Stimulated activated CD8-positive, alpha-beta memory T cell treated with anti-CD3 and anti-CD28 coated beads, Interleukin-12 subunit alpha, Interleukin-12 subunit beta, amount 100 ng/mL, for 24 hours (primary cell): ENCODE data around the gene PCDH9.
"Not testable (repeated sequence)": the region's sequence is repeated elsewhere in the genome, so short reads cannot be mapped to it uniquely, and the experiment has no call there.

Experiments
- DNase-seq: peaks from one replicate; pipeline ENCODE4 v3.0.0-alpha.2; 2020; ENCODE audit errors: extremely low read depth

Gene PCDH9

DNA sequence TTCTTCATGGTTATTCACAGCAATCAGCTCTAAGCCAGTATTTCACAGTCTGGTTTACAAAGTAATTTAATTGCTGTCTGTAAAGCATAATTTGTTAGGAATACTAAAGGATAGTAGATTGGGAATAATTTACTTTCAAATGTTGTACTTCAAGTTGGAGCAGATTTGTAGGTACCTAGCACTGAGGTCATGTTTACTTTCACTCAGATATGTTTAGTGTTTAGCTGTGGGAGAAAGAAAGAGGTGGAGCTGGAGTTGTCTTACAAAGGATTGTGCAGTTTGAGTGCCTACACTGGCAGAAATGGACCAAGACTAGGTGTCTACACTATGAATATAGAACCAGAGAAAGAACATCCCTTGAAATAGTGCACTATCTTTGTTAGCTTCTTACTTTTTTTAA is 464.6 kb downstream of the PCDH9 start:
- DNase-seq = no peak

DNA sequence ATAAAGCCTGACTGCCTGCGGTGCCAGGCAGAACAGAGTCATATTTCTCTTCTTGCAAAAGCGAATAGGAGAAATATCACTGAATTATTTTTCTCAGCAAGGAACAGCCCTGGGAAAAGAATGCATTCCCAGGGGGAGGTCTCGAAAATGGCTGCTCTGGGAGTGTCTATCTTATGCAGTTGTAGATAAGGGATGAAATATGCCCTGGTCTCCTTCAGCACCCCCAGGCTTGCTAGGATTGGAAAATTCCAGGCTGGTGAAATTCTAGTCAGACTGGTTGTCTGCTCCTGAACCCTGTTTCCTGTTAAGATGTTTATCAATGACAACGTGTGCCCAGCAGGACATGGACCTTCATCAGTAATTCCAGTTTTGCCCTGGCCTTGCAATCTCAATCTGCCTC is 469.5 kb downstream of the PCDH9 start:
- not testable (repeated sequence) for DNase-seq

DNA sequence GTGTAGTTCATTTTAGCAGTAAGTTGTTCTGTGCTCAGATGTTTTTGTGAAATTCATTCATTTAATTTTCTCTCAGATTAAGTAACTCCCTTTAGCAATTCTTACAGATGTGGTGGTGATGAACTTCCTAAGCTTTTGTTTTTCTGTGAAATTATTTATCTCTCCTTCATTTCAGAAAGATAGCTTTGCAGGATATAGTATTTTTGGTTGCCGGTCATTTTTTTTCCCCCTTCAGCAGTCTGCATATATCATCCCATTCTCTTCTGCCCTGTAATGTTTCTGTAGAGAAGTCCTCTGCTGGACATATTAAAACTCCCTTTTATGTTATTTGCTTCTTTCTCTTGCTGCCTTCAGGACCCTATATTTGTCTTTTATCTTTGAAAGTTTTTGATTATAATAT is 470.2 kb downstream of the PCDH9 start:
- DNase-seq = no peak

DNA sequence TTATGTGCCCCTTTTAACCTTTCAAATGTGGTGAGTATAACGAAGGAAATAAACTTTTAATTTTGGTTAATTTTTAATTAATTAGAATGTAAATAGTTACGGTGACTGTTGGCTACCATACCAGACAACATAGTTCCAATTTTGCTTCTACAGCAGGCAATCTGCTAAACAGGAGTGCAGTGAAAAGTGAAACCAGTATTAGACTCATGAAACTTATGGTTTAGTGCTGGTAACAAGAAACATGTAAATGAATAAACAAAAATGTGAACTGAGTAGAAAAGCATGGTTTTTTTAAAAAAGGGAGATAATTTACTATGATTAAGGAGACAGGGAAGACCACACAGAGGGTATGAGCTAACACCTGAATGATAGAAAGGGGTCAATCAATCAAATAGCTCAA is 478.4 kb downstream of the PCDH9 start:
- no peak for DNase-seq

DNA sequence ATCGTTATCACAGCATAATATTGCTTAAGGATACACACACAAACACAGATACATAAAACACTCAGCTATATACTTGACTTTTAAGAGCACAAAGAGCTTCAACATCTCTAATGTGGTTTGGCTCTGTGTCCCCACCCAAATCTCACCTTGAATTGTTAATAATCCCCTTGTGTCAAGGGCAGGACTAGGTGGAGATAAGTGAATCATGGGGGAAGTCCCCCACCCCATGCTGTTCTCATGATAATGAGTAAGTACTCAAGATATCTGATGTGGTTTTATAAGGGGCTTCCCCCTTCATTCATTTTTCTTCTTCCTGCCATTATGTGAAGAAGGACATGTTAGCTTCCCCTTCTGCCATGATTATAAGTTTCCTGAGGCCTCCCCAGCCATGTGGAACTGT is 481.4 kb downstream of the PCDH9 start:
- no peak for DNase-seq

DNA sequence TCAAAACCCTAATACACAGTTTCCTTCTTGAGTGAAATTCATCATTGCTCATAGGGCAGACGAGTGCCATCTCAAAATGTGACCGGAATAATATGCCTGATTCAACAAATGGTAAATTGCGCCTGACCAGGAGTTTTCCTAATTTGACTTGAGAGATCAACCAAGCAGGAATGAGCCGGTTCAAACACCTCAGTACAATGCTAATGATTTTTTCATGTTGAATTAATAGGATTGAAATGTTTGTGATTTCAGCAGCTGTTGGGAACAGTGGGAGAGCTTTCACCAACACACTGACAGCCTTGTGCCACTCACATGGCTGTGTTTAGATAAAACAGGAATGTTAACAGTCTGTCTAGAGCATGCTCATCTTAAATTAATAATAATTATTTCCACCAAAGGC is 484.8 kb downstream of the PCDH9 start:
- DNase-seq = no peak

DNA sequence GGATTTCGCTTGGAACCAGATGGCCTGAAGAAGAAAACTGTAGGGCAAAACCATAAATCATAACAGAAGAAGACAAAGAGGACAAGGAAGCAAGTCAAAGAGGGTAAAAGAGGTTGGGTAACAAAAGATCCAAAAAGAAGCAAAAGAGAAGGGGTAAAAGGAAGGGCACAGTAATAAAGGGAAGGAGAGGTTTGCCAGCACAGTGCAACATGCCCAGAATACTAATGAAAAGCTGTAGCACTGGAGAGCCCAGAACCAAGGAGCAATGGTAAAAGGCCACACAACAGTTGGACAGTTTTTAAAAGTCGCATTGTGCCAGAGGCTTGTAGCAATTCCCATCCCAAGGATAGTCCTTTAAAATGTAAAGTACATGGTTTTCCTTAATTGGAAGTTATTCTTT is 506.6 kb downstream of the PCDH9 start:
- DNase-seq = no peak

DNA sequence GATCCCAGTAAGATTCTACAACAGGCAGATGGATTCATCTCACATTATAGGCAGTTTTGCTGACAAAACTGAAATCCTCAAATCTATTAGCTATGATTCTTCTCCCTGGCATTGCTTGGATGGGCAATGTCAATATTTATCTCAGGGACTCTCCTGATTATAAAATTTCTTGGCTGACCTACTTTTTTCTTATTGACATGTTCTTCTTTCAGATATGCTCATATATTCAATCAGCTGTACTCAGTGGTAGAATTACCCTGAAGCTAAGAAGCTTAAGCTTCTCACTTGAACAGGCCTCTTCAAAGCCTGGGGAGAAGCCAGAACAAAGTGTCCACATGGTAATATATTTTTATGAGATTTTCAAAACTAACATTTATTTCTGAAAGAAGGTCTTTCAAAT is 513.6 kb downstream of the PCDH9 start:
- no peak for DNase-seq

DNA sequence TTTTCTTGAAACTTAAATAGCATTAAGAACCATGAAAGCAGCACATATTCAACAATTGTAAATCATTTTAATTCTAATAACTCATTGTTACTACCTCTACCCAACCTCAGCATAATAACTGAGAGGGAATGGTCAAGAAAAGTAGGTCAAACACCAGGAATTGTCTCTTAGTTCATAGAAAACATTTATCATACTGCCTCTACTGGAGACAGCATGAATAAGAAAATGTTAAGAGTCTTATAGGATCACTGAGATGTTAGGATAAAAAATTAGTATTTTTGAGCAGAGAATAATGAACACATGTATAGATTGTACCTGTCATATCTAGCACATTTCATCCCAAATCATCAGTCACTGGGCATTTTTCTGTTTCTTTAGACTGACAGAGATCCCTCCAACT is 515.3 kb downstream of the PCDH9 start:
- DNase-seq = no peak

DNA sequence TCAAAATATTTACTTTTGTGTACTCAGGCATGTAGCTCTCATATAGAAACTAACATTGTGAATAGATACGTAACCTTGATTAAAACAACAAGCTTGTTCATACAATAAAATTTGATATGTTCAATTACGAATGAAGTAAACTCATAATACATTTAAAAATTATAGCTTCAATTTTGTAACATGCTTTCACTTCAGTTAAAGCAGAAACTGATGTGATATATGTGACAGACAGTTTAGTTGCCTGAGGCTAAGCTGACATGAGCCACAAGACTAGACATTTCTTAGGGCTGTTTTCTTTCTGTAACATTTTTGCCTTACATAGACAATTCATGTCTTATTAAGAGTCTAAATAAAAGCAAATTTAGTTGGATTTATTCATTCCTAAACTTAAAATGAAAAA is 526.0 kb downstream of the PCDH9 start:
- no peak for DNase-seq

DNA sequence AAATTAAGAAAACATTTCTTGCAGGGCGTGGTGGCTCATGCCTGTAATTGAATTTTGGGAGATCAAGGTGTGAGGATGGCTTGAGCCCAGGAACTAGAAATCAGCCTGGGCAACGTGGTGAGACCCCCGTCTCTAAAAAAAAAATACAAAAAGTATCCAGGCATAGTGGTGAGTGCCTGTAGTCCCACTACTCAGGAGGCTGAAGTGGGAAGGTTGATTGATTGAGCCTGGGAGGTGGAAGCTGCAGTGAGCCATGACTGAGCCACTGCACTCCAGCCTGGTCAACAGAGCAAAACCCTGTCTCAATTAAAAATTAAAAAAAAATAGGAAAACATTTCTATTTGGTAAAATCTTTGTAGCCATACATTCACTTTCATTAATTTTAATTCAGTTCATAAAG is 526.5 kb downstream of the PCDH9 start:
- DNase-seq = no peak

DNA sequence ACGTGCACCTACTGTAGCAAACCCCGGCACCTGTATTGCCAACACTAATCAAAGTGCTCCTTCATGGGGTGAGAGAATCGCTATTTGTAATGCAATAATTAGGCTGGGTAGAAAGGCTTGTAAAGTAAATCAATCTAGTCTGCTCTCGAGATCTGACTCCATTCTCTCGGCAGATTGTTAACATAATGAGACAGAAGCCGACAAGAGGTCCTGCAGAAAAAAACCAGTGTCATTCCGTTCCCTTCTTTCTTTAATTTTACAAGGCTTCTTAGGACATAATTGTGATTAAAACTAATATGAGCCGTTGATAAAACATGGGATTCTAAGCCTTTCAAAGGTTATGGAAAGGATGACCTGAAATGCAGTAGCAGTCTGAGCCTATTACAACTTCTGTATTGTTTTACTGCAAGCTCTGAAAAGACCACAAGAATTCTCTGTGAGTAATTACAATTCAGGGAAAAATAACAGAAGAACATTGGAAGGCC is 530.0 kb downstream of the PCDH9 start:
- DNase-seq = no peak

DNA sequence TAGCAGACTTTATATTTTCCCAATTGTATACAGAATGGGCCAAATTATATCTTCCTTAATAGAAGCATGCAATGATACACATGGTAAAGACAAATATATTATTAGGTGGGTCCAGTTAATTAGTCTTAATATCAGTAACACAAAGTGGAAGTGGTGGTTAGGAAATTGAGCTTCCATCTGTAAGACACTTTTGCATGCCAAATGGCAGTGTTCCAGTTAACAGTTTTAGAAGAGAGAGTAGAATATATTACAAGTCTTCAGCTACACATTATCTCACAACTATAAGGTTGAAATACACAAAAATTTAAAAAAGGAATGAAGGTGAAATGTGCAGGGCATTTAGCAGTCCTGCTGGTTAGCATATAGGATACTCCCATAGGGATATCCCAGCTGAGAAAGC is 536.5 kb downstream of the PCDH9 start:
- DNase-seq = no peak

DNA sequence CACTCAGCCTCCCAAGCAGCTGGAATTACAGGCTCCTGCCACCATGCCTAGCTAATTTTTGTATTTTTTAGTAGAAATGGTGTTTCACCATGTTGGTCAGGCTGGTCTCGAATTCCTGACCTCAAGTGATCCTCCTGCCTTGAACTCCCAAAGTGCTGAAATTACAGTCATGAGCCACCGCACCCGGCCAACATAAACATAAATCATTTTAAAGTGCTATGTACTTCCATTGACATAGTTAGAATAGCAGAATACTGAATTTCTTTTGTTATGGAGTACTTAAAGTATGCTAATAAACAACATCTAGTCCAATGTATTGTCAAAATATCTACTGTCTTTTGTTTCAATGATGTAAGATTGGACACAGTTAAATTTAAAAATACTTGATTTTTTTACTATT is 539.0 kb downstream of the PCDH9 start:
- DNase-seq = no peak

DNA sequence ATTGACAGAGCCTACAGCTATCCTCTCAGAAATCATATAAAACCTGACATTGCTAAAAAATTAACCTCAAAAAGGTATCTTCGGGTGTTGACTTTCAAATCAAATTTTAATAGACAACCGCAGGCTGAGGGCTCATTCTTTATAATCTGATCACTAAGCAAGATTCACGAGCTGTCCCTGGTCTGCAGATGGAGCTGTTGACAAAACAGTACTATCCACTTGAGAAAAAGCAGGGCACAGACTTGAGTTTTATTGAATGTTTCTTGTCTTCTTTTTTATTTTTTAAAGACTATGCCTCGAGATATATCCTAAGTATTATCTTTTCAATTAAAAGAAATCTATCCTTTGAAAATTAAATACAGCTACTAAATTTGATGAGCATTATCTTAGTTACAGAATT is 540.5 kb downstream of the PCDH9 start:
- no peak for DNase-seq

DNA sequence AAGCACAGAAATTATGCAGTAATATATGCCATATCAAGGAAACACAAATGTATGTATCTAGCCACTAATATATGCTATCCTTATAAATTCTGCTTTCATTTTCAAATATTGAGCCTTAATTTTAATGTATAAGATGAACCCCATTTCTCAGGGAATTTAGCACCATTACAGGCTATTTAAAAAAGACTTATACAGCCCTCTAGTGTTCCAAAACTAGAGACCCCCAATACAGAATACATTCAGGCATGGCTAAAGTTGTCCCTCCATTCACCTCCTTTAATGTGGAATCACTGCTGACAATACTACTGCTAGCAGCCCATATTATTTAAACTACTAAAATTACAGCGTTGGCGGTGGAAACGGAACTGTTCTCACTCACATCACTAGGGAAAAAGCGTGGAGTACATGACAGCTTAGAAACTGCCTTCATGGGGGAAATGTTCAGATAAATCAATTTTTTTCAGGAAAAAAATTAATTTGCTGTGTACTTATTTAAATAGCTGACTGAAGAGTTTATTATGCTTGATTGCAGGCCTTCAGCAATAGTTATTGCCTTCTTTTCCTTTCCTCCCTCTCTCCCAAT is 541.0 kb downstream of the PCDH9 start:
- DNase-seq = no peak

DNA sequence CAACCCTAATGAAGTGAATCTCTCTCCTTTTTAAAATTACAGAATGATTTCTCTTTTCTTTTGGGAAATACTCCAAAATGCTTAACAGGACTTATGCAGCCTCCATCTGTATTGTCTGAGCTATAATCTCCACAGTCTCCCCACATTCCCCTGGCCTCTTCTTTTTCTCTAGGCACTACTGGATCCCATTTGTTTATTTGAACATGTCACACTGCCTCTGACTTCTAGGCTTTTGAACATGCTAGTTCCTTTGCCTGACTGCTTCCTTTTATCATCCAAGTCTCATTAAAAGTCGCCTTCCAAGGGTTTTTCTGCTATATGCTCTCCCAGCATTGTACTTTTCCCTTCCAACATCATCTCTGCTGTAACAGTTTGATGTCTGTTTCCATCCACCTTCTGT is 548.7 kb downstream of the PCDH9 start:
- no peak for DNase-seq

DNA sequence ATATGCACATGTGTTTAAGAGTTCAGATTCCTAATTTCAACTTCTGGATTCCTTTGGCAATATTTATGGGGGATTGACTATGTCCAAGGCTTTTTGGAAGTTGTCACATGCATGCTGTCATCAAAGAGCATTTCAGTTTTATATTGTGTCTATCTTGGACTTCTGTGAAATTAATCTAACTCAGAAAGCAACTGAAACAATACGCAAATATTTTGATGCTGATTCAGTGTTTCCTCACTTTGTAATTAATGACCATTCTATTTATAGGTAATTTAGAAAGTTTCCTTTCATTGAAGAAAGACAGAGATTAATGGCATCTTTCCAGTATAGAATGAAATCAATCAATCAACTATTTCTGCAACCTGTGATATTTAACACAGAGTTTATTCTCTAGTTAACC is 550.1 kb downstream of the PCDH9 start:
- DNase-seq = no peak

DNA sequence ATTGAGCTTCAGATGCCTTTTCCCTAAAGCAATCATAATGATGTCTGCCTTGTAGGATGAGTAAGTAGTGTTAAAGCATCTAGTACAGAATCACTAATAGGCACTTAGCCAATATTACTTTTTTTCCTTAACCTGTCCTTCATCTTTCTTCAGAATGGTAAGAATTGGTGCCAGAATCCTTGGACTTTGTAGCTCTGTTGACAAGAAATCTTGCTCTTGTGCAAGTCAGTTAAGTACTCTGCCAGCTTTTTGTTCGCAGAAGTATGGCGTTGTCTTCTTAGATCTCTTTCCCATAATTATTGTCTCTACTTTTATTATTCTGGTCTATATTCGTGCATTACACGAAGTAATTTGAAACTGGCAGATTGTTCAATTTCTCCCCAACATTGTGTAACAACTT is 554.5 kb downstream of the PCDH9 start:
- no peak for DNase-seq

DNA sequence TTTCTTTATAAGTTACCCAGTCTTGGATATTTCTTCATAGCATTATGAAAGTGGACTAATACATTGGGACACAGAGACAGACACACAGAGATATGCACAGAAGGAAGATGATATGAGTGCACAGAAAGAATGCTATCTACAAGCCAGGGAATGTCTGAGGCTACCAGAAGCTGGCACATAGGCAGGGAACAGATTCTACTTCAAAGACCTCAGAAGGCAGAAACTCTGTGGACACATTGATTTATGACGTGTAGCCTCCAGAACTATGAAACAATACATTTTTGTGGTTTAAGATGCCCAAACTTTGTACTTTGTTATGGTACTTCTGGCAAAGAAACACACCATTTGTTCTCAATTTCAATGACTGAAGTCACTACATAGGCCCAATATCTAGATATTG is 556.7 kb downstream of the PCDH9 start:
- DNase-seq = no peak

DNA sequence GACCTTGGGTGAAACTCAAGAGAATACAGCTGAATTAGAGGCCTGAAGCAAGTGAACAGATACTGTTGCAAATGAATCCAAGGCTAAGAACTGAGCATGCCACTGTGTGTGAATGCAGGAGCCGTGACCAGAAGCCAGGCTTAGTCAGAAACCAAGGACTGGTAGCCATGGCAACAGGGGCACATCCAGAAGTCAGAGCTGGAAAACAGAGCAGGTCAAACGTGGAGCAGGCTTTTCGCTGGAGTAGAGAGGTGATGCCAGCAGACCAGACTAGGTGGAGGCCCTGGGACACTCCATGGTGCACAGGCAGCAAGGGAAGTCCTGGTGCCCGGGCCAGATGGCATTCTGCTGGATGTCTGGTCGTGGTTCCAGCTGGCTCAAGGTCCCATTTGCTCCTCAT is 564.1 kb downstream of the PCDH9 start:
- DNase-seq = no peak

DNA sequence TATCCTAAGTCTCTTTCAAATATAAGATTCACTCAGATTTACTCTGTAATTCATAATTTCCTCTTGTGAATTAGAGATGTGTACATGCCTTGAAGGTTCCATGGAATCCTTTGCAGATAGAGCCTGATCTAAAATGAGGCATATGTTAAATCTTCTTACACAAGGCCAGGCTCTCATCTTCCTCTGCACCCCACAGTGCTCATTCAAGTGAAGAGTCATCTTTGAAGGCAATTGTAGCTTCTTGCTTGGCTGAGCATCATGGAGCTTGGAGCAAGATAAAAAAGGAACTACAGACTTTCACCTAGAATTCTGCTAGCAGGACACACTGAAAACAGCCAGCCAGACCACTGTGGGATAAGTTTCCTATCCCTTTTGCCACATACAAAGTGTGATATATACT is 566.4 kb downstream of the PCDH9 start:
- no peak for DNase-seq

DNA sequence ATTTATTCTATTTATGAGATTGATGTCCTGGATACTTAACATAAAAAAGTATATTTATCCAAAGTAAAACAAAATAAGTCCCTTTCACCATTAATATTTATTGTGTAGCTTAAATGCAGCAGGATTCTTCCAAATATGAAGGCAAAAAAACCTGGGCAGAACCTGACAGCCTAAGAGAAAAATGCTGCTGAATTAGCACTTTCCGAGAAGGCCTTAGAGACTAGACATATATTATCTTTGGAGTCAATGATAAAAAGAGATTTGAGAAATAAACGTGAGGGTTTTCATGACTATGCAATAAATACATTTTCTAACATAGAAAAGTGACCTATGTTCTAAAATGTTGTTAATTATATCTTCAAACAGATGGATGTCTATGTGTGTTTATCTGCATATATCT is 566.9 kb downstream of the PCDH9 start:
- no peak for DNase-seq

DNA sequence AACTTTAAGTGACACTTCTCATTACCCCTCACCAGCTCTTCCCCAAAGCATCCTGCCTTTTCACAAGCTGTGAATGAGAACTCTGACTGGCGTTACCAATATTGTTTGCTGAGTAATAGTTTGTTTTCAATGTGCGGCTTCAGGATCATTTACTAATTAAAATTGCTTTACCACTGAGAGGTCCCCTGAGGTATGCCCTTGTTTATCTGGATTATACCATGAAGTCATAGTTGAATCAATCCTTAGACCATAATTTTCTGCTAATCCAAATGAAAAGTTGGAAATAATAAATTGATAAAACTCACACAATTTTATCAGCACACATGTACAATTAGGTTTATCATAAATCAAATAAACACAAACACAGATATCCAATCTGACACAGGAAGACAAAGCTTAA is 568.8 kb downstream of the PCDH9 start:
- no peak for DNase-seq

DNA sequence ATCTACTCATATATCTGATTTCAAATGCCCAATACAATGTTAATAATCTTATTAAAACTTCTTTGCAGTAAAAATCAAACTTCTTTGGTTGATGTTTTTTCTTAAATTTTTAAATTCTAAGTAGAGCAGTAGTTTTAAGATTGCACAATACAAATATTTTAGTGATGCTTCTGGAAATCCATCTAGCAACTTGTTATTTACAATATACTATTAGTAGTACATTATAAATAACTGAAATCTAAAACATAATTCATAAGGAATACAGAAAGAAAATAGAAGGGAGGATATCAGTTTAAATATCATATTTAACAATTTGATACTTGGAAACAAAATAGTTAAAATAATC is 569.7 kb downstream of the PCDH9 start:
- no peak for DNase-seq
